Renal pelvis (tissue), 12 donors: ENCODE data around the gene C1orf232. TPM values are rescaled to one million over a fixed set of nuclear protein-coding genes. Genes with fewer than 3 reads are reported as not detected.

Experiments
- DNase-seq: peaks from one replicate; pipeline ENCODE4 v3.0.0-alpha.2; 2013
- long read RNA-seq, 16 experiments: transcript quantifications; one replicate each; lab custom pipeline, GENCODE V29; 2026
- polyA plus RNA-seq, 3 donors: library from polyadenylated mRNA; unstranded; fragments of 120-200 nt; gene quantifications; one replicate each; pipeline ENCODE4 v1.2.1, GENCODE V29; 2013; ENCODE audit not compliant: insufficient read length in 3 of 3

The C1orf232 gene
- under 1 TPM in 1 of 3 donors, not detected in 2; 0.19 TPM for polyA plus RNA-seq
- long read RNA-seq, donor 1, result 0 reads
- long read RNA-seq, donor 2, result 0 reads
- long read RNA-seq, donor 3, result 0 reads
- long read RNA-seq, donor 4, result 0 reads
- long read RNA-seq, donor 5, result 0 reads
- long read RNA-seq, donor 6, result 0 reads
- long read RNA-seq, donor 7, result 0 reads
- long read RNA-seq, donor 8, result 0 reads
- long read RNA-seq, donor 9, result 0 reads
- long read RNA-seq, donor 10, result 0 reads
- long read RNA-seq, donor 11, result 0 reads
- long read RNA-seq, donor 12, partial matches to known transcripts, result 11 of 11 reads
- long read RNA-seq, donor 12, other reads (novel, unspliced or antisense), result 0 of 11 reads
- long read RNA-seq, donor 13, result 0 reads
- long read RNA-seq, donor 14, result 0 reads
- long read RNA-seq, donor 15, result 0 reads
- long read RNA-seq, donor 16, result 0 reads

DNA sequence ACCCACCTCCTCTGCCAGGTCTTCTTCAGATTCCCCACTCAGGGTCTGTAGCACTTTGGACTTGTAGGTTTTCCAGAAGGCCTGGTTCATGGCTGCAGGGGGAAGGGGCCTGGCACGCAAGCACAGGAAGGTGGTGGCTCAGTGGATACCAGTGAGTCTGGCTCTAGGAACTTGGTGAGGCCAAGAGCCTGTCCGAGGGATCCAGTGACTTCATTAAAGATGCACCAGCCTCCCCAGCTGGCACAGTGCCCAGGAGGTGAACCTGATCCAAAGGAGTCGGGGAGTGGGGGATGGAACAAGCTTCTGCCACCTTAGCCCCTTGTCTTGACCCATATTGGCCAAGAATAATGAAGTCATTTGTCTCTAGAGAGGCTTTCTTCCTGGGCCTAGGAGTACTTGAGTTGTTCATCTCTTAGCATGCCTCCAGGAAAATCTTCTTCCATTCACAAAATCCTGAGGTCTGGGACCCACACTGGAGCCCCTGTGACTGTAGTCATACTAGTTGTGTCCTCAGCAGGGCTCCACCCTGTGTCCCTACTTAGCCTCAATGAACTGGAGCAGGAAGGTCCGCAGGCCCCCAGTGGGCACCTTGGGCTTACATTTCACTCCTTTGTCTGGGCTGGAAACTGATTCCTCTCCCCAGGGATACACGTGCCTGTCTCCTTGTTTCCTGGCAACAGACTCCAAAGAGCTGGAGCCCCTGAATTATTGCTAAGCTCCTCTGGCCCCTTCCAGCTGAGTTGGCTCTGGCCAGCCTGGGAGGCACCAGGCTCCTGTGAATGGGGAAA, at the start of gene C1orf232:
Gene C1orf232 (minus strand): TSS at position 554 of the 788 bp plus-strand sequence. CDS start 464 bp downstream, at position 90.
- DNase-seq, result peak; percentile 62

DNA sequence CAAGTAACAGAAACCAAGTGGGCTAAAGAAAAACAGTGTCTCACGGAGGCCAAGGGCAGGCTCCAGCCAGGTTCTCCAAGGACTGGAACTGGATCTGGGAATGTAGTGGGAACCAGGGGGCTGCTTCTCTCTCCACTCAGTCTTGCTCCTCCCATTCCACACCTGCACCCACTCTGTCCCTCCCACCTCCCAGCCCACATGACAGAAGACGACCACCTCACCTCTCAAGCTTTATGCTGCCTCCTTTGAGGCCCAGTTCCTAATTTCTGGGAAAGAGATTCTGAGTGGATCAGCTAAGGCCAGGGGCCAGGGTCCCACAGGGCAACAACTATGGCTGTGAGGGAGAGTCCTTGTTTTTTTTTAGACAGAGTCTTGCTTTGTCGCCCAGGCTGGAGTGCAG, 46.5 kb upstream of the C1orf232 start:
- DNase-seq, result no peak

DNA sequence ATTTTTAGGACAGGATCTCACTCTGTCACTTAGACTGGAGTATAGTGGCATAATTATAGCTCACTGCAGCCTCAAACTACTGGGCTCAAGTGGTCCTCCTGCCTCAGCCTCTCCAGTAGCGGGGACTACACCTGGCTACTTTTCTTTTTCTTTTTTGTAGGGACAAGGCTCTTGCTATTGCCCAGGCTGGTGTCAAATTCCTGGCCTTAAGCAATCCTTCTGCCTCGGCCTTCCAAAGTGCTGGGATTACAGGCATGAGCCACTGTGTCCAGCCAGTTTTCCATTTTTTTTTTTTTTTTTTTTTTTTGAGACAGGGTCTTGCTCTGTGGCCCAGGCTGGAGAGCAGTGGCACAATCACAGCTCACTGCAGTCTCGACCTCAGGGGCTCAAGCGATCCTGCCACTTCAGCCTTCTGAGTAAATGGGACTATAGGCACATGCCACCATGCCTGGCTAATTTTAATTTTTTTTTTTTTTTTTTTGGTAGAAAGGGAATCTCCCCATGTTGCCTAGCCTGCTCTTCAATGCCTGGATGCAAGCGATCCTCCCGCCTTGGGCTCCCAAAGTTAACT, 44.7 kb upstream of the C1orf232 start:
- no peak for DNase-seq

DNA sequence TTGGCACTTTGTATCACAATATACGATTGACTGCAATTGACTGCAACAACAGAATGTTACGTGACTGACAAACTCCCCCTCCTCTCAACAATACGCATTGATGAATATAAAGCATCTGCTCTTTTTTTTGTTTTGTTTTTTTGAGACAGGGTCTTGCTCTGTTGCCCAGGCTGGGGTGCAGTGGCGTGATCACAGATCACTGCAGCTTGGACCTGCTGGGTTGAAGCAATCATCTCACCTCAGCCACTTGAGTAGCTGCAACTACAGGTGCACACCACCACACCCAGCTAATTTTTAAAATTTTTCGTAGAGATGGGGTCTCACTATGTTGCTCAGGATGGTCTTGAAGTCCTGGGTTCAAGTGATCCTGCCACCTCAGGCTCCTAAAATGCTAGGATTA, 44.0 kb upstream of the C1orf232 start:
- DNase-seq, result no peak

DNA sequence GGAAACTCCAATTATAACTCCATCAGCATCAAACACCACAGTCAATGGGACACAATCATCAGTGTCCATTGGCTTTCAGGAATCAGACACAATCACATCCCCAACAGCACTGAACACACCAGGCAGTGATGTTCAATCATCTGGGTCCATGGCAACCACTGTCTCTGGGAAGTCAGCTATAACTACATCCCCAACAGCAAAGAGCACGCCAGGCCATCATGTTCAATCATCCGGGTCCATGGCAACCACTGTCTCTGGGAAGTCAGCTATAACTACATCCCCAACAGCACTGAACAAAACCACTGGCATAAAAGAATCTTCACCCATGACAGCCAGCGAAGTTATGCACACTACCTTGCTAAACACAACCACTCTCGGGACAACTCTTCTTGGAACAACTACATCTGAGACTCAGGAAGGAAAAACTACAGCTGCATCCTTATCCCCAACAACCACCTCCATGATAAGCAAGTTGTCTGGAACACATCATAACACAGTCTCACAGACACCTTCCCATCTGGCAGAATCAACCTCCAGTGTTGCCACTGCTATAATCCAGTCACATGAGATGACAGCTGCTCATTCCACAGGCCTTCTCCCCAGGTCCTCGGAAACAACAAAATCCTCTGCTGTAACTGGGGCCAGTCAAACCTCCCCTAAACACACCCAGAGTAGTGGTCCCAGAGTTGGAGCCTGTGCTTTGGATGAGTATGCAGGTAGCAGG, 41.5 kb upstream of the C1orf232 start:
- DNase-seq, result no peak

DNA sequence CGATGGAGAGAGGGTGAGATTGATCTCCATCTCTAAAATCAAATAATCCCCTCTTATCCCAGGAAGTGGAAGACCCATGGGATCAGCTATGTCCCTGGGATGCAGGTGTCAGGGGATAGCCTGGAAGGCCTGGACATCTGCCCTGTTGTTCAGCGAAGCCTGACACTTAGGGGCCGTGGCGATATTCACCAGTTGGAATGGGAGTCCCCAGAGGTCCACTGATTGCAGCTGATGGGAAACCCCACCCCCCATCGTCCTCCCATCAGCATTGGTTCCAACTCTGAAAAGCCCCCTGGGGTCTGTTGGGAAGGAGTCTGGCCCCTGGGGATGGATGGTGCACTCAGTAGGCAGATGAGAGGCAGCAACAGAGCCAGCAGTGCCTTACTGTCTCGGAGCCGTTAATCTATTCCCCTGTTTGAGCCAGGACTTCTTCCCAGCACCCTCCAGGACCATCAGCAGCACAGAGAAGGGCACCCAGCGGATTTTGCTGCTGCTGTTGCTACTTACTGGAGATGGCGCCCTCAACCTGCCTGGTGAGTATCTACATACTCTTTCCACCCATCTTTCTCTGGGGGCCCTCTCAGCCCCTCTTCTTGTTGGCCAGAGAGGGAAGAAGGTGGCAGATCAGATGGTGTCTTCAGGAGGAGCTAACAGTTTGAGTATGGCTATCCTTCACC, 35.0 kb upstream of the C1orf232 start:
- no peak for DNase-seq

DNA sequence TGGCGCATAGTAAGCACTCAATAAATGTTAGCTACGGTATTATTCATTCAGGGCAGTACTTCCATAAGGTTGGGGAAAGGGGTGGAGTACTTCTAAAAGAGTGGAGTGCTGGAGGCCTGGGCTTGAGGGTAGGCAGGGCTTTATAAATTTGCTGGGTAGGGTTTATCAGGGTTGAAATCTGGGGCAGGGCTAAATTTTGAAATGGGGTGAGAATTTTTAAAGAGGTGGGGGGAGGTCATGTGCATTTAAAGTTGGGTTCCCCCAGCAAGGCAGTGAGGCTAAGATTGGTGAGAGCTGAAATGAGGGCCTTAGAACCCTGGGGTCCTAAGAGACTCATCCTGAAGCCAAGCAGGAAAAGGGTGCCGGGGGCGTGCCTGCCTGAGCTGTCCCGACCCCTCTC, 31.6 kb upstream of the C1orf232 start:
- no peak for DNase-seq

DNA sequence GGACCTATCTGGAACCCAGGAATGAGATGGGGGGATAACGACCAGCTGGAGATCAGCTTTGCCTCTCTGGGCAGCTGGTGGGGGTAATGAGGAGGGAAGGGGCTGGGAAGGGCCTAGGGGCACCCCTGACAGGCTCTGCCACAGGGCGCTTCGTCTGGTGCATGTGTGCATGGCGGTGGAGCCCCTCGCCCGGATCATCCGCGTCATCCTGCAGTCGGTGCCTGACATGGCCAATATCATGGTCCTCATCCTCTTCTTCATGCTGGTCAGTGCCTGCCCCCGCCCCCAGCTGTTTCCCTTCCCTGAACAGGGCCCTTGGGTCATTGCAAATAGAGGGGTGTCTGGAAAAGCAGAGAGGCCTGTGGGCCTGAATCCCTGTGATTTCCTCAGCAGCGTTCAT, 29.1 kb upstream of the C1orf232 start:
- no peak for DNase-seq

DNA sequence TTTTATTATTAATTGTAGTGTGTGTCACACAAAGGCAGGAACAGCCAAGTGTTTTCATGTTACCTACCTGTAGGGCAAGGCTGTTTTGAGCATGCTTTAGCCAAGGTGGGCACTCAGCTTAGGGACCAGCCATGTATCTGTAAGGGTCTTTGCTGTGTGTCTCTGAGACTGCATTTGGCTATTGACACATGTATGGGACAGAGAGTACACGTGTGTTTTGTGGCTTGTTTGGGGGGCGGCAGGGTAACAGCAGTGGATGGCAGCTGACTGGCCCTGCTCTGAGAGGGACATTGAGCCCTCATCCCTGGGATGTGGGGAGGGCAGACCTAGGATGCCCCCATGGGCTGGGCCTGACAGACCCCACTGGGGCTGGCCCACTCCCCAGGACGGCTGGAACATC, 28.5 kb upstream of the C1orf232 start:
- no peak for DNase-seq

DNA sequence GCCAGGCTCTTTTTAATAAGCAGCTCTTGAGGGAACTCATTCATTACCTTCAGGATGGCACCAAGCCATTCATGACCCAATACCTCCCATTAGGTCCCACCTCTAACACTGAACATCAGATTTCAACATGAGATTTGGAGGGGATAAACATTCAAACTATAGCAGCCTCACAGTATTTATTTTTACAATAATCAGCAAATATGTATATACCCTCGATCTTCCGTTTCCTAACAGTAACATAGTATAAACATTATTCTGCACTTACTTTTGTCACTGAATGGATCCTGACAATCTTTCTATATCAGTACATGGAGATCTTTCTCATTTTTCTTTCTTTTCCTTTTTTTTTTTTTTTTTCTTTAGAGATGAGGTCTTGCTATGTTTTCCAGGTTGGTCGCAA, 27.0 kb upstream of the C1orf232 start:
- DNase-seq, result no peak

DNA sequence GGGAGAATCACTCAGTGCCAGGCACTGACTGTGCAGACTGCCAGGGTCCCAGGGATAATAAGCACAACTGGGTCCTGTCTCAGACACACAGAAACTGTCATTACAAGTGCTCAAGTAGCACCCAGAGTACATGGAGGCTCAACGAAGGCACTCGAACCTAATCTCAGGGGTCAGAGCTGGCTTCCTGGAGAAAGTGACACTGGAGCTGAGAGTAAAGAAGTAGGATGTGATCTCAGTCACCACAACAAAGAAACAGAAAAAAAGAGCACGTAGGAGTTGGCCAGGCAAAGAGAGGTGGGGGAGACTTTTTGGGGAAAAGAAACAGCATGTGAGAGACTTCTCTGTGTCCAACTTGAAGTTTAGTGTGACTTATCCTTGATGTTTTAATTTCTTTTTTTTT, 23.0 kb upstream of the C1orf232 start:
- DNase-seq, result no peak

DNA sequence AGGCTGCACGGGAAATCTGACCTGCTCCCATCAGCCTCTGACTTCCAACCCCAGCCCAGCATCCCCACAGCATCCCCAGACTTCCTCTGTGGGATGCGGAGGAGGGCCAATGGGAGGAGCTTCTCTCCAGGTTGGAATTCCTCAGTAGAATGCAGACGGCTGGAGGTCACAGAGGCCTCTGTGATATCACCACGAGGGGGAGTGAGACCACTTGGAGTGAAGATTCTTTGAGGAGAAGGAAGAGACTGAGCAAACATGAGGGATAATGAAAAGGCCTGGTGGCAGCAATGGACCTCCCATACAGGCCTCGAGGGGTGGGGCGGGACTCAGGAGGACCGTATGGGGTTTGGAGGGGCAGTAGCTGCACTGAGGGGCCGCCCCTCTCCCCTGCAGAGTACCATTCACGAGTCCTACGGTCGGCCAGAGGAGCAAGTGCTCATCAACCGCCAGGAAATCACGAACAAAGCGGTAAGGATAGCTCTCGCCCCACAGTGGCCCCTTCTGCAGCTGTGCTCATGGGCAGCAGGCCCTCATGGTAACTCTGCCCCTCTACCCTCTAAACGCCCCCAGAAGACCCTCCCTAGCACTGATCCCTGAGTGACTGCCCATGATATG, 21.7 kb upstream of the C1orf232 start, which contains the start of gene CATSPER4:
Gene CATSPER4 (plus strand): TSS at position 230 of the 615 bp plus-strand sequence. CDS start 26 bp downstream, at position 256.
- DNase-seq, result peak; percentile 62

DNA sequence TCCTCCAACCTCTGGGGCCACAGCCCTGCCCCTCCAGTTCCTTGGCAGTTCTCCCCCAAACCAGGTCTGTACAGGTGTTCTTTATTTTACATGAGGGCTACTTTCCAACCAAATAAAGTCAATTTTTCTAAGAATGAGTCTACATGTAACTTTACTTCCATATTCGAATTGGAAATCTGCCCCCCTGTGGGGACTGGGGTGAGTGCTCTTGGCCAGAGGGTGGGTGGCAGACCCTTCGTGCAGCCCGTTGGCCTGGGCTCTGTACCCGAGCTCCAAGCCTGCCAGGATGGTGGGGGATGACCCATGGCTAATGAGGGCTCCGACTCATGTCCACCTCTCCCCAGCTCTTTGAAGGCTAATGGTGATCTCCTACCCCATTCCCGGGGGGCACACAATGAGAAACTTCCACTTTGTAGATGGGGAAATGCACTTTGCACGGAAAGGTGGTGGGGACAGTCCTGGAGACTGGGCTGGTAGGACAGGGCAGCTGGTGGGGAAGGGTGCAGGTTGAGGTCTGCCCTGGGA, 21.1 kb upstream of the C1orf232 start:
- DNase-seq, result no peak

DNA sequence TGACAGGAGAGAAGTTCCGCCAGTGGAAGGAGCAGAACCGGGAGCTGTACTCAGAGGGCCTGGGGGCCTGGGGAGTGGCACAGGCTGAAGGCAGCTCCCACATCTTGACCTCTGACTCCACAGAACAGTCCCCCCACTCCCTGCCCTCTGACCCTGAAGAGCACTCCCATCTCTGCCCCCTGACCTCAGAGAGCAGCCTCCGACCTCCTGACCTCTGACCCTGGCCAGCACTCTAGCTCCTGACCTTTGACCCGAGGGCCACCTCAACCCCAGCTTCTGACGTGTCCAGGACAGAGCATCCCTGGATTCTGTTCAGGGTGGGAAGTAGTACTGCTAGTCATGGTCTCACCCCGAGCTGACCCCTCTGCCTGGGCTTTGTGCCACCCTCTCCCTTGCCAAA, 20.6 kb upstream of the C1orf232 start:
- no peak for DNase-seq

DNA sequence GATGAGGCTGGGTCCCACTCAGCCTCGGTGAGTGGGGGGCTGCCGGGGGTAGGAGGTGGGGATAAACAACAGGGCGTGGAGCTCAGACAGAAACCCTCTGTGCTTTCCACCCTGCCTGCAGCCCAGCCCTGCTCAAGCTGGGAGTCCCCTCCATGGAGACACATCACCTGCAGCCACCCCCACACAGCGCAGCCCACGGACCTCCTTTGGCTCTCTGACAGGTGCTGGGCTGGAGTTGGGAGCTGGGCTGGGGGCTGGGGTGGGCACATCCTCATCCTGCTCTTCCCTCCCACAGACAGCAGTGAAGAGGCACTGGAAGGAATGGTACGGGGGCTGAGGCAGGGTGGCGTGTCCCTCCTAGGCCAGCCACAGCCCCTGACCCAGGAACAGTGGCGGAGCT, 19.7 kb upstream of the C1orf232 start:
- no peak for DNase-seq

DNA sequence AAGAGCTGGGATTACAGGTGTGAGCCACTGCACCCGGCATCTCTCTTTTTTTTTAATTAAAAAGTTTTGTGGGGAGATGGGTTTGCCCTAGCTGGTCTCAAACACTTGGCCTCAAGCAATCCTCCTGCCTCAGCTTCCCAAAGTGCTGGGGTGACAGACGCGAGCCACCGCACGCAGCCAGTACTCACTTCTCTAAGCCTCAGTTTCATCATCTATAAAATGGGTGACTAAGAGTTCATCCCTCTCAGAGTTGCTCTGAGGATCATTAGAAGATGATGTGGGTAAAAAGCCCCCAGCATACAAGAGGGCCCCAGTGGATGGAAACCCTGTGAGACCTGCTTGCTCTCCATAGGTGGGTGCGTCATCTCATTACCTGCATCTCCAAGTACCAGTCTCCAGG, 19.1 kb upstream of the C1orf232 start:
- DNase-seq, result no peak

DNA sequence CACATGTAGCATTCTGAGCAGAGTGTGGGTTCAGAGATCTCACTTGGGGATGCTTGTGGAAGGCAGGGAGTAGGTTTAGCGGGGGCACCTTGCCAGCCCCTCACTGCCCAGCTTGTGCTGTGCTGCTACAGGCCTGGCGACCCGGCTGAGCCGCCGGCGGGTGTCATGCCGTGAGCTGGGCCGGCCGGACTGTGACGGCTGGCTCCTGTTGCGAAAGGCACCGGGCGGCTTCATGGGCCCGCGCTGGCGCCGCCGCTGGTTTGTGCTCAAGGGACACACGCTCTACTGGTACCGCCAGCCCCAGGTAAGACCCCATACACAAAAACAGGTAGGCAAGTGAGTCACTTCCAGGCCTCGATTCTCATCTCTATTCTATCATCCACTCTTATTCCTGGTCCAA, 16.1 kb upstream of the C1orf232 start:
- DNase-seq, result no peak

DNA sequence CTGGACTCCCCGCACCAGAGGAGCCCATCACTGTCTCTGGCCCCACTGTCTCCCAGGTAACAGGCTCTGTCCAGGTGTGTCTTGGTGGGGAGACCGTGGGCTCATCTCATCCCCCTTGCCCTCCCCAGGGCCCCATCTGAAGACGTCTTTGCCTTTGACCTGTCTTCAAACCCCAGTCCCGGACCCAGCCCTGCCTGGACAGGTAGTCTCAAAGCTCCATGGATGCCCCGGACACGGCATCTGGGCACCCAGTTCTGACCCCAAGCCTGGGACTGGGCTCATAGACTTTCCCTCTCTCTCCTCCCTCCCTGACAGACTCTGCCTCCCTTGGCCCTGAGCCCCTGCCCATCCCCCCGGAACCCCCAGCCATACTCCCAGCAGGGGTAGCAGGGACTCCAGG, 15.3 kb upstream of the C1orf232 start:
- no peak for DNase-seq

DNA sequence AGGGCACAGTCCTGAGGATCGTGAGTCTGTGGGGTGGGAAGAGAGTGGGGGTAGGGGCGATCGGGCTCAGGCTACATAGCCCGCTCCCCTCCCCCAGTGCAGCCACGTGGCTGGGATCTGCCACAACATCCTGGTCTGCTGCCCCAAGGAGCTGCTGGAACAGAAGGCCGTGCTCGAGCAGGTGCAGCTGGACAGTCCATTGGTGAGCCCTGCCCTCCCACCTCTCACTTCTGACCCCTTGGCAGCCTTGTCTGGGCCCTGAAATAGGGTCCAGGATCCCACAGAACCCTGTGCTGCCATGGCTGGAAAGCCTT, 13.6 kb upstream of the C1orf232 start:
- no peak for DNase-seq

DNA sequence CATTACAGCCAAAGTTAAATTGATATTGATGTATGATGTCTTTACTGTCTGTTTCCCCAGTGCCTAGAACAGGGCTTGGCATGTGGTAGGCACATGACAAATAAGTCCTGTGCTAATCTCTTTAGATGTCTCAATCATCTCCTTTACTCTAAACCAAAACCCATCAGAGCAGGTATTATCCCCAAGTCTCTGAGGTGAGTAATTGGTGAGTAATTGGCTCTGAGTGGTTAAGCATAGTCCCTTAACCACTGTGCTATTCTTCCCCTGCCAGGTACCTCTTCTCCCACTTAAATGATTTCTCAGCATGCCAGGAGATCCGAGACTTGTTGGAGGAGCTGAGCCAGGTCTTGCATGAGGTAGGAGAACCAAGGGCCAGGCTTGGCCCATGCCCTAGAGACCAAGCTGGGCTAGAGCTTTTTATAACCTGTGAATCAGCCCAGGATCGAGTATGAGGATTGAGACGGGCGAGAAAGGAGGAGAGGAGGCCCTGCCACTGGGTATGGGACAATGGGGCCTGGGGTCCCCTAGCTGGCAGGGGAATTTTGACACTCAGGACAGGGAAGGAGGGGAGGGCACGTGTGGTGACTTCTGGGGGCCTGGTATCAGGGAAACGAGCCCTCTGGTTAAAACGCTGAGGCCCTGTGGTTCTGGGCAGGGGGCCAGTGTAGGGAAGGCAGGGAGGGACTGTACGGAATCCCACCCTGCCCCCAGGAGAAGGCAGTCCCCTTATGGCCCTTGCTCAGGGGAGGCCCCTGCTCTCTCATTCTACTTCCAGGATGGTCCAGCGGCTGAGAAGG, 13.0 kb upstream of the C1orf232 start:
- no peak for DNase-seq
